Activated CD4-positive, alpha-beta T cell treated with anti-CD3 and anti-CD28 coated beads, Interleukin-2, amount 50 U/mL, for 24 hours (primary cell): Measurements from ENCODE around the gene AJUBA.
"Not testable (repeated sequence)": the region's sequence is repeated elsewhere in the genome, so short reads cannot be mapped to it uniquely, and the experiment has no call there.

Source experiments
- DNase-seq, 2 donors: peaks; one replicate each; pipeline ENCODE4 v3.0.0-alpha.2; 2020; ENCODE audit warnings: low read depth in 1 of 2, low spot score in 1 of 2

Gene AJUBA

DNA sequence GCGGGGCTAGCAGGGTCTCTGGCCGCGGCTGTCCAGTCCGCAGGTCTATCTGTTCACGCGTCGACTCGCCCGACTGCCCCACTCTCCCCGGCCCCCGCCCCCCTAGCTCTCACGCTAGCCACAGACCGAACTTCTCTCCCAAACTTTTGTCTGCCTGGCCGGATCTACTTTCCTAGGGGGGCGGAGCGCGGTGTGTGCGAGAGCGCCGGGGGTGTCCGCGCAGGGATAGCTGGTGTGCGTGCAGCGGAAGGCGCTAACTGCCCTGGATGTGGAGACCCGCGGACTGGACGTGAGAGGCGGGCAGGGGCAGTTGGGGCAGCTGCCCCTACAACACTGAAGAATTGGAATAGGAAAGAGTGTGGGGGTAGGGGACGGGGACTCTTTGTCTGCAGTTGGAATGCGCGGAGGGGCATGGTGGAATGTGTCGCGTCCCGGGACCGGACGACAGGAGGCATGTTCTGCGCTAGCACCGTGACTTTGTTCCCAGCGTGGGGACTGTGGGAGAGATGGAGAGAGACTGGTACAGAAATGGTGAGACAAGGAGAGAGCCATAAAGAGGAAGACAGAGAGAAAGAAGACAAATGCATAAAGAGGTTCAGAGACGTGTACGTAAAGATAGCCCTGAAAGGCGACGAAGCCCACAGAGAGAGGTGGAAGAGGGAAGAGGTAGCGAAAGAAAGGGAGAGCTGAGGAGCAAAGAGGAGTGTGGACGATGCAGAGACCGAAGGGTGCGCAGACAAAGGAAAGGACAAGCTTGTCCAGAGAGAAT lies at the start of gene AJUBA:
TSS of gene AJUBA (minus strand) at position 75 of the 769 bp plus-strand sequence. CDS start 285 bp downstream, outside the sequence.
- DNase-seq: peak; percentile 59 to 70

DNA sequence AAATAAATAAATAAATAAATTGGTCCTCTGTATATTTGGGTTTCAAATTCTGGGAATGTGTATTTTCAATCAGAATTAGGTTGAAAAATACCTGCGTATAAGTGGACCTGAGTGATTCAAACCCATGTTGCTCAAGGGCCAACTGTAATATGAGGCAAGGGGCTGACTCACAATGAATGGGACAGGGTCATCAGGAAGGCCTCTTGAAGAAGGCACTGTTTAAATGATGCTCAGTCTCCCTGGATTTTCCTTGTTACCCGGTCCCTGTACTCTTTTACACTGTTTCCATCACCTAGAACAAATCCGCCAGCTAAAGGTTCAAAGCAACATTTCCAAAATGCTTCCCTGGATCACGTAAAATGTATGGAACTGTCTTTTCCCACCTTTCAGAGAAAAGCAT lies 48.6 kb upstream of the AJUBA start:
- DNase-seq: no peak

DNA sequence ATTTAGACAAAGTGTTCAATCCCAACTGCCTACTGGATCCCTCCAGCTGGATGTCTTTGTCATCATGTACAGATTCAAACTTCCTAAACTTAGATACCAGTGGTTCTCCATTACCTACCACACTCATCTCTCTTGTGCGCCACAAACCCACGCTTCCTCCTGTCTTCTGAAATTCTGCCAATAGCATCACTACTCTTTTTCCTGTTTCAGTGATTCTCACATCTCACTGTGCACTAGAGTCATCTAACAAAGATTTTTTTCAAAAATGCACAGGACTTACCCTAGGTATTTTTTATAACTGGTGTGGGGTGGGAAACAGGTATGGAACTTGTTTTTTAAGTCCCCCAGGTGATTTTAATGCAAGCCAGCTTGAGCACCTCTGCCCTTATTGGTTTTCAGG lies 46.4 kb upstream of the AJUBA start:
- DNase-seq: no peak

DNA sequence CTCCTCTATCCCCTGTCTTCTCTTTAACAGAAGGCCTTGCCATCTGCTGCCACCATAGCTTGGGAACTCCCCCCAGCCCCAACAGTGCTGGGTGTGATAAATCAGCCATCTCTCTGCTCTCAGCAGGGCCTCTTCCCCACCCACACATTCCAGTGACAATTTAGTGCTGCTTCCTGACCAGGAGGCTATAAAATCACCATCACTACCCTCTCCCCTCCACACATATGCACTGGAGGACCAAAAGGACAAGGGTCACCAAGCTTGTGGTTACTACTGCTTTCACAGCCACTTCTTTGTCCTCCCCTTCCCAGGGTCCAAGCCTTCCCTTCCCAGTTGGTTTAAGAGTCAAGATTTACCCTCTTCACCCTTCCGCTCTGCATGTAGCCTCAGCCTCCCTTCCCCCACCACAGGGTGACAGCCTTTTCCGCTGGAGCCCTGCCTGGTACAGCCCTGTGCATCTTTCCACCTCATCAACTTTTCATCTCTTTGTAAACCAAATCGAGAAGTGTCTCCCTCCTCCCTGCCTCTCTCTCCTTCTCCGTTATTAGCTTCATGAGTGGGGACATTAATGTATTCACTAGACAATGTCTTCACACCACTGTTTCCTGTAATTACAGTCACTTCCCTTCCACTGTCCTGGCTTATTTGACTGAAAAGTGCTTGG lies 42.9 kb upstream of the AJUBA start:
- DNase-seq: no peak

DNA sequence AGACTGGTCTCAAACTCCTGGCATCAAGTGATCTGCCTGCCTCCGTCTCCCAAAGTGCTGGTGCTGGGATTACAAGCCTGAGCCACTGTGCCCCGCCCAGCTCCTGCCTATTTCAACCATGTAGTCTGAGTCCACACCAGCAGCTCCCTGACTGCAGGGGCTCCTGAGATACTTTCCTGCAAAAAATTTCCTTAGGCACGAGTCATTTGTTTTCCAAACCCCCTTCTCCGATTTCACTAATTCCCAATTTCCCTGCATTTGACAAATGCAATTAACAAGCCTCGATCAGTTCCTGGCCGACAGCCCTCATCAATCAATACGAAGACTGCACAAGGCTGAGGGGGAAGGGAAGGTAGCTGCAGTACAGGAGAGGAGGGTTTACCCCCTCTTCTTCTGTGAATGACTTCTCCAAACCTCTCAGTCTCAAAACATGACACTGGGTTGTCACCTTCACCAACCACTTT lies 42.3 kb upstream of the AJUBA start:
- no peak for DNase-seq

DNA sequence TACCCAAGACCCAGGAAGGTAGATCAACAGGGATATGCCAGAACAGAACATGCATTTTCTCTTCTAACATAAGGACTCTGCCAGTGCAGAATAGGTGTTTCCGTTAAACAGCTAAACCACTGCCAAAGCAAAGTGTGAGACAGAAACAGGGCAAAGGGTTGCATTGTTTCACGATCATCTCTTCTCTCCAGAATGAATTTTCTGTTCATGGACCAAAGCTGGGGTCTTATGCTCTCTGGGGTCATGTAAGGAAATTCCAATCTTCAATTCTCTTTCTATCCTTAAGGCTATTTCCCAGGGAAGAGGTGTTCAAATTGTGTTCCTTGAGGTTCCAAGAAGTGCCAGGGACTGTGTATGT lies 41.4 kb upstream of the AJUBA start:
- no peak for DNase-seq

DNA sequence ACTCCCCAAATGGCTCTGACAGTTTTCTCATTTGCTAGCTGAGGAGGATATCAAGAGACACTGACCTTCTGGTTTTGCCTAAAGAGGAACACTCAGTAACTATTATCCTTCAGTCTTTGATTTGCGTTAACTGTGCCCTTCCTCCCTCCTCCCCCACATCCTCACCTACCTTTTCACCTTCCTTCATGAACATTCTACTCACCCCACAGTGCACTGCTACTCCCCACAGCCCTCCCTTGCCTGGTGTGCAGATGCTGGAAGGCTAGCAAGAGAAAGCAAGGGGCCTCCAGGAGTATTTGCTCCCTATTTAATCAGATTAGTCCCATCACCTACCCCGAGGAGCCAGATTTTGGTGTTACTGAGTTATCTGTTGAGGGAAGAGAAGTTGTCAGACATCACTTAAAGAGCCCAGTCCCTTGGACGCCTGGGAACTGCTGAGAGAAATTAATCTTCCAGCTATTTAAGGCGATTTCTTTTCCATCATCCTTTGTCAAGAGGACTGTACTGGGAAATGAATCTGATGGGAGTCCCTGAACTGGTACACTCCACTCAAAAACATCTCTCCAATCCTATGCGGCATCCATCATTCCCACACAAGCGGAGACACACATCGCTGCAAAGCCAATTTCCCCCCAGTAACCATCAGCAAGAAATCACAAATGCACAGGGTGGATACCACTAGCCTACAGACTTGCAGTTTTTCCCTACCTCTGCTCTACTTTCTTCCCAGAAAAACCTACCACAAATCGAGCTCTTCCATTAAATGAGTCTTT lies 40.9 kb upstream of the AJUBA start:
- no peak for DNase-seq

DNA sequence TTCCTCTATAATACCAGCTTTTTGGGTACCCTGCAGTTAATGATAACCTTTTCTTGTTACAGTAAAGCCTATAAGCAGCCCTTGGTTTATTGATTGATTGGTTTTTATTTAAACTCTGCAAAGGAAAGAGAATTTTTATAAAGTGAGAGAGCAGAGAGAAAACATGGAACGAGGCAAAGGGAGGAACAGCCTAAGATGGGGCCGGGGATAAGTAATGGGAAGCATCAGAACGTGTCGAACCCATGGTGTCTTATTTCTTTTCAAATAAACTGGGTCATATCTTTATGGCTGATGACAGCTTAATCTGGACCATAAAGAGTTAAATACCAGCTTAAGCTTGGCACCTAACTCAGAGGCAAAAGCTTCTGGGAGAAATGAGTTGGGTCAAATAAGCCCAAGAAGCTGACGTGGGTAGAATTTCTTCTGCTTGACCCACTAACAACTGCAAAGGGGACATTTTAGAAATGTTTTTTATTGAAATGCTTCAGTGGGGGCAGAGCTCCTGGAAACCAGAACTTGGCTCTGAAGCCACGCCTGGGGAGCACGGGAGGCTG lies 39.6 kb upstream of the AJUBA start:
- DNase-seq: no peak

DNA sequence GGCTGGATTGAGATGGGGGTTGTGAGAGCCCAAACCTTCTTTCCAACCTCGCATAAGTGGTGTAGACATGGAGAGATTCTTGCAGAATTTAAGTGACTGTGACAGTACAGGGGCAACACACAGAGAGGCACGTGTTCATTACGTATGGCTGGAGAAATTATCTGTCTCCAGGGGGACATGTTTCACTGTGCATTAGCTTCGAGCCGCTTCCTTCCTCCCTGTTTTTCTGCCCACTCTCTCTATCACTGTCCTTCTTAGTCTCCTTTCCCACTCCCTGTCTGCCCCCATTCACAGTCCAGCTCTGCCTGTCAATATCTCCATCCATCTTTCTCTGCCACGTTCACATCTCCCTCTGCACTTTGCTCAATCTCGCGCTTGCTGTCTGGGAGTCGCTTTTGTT lies 39.1 kb upstream of the AJUBA start:
- DNase-seq: no peak

DNA sequence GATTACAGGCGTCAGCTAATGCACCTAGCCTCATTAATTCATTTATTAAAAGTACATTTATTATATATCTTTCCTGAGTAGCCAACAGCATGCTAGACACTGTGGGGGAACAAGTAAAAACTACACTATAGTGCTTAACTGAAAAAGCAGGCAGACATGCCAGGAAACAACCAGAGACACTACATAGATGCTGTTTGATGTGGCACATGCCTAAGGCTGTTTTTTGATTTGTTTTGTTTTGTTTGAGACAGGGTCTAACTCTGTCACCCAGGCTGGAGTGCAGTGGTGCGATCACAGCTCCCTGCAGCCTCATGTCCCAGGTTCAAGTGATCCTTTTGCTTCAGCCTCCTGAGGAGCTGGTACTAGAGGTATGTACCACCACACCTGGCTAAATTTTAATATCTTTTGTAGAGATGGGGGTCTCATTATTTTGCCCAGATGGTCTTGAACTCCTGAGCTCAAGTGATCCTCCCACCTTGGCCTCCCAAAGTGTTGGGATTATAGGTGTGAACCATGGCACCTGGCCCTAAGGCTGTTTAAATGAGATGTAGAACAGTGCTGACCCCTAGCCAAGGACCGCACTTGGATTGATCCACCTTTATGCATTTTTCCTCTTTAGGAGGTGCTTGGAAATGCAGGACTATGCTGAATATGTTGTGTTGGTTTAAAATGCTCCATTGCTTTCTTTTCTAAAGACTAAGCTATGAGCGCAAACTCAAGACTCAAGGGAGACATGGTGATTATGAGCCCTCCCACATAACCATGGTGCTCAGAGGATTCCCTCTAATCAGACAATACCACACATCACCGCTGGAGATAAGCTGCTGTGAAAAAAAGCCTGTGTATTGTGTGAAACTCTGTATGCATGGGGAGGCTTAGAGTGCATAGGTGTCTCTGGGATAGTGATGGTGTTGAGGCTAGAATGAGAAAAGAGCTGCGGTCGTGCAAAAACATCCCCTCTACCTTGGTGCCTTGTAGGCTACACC lies 38.1 kb upstream of the AJUBA start:
- no peak for DNase-seq

DNA sequence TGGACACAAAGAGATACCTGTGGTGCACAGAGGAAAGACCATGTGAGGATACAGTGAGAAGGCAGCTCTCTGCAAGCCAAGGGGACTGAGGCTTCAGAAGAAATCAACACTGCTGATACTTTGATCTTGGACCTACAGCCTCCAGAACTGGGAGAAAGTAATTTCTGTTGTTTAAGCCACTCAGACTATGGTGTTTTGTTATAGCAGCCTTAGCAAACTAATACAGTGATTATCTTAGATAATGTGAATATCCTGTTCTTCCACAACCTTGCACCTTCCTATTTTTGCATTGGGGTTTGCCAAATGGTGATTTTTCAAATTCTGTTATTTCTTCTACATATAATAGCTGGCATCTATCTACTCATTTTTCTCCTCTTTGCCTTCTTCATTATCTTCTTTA lies 35.8 kb upstream of the AJUBA start:
- DNase-seq: no peak

DNA sequence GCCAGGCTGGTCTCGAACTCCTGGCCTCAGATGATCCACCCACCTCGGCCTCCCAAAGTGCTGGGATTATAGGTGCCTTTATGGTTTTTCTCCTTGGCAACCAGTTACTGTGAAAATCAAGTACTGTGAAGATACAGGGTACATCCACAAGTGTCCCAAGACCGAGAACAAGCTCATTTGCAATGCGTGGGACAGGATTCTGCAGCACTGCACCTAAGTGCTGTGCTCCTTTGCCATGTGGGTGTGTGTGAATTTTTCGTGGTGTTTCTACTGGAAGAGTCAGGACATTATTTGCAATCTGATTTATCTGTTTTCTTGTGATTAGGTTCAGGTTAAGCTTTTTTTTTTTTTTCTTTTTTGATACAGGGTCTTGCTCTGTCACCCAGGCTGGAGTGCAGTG lies 34.7 kb upstream of the AJUBA start:
- DNase-seq: no peak

DNA sequence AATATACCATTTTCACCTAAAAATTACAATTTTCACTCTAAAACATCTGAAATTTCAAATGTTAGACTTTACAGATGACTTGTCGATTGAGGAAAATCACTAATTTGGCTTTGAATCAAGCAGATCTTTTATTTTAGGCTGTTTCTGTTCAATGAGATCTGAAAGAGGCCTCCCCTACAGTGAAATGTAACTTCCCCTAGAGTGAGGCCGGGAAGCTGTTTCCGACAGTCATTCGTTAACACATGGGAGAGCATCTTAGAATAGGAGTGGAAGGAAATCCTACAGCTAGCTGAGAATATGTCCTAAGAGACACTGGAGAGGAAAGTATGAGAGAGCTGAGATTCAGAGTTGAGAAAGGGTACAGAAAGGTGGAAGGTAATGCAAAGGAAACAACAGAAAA lies 33.3 kb upstream of the AJUBA start:
- no peak for DNase-seq

DNA sequence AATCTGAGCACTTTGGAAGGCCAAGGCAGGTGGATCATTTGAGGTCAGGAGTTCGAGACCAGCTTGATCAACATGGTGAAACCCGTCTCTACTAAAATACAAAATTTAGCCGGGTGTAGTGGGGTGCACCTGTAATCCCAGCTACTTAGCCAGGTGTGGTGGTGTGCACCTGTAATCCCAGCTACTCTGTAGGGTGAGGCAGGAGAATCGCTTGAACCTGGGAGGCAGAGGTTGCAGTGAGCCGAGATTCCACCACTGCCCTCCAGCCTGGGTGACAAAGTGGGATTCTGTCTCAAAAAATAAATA lies 31.4 kb upstream of the AJUBA start:
- not testable (repeated sequence) for DNase-seq

DNA sequence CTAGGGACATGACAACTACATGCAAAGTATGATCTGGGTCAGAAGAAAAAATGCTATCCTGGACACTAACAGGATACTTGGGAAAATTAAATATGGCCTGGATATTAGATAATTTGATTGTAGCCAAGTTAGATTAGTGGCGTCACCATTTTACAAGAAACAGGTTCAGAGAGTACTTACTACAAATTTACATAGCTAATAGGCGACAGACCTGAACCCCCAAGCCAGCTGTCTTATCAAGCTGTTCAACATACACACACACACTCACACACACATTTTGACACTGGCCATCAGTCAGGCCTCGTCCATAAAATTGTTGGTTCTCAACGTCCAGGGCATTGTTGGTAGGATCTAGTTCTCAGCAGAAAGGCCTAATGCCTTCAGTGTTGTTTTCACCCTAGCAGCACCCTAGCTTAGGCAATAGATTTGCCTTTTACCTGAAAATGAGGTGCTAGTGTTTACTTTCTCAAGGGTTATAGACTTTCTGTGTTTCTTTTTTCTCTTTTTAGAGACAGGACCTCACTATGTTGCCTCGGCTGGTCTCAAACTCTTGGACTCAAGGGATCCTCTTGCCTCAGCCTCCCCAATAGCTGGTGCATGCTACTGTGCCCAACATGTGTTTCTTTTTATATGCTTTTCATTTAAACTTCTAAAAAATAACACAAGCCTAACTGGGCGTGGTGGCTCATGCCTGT lies 30.9 kb upstream of the AJUBA start:
- no peak for DNase-seq

DNA sequence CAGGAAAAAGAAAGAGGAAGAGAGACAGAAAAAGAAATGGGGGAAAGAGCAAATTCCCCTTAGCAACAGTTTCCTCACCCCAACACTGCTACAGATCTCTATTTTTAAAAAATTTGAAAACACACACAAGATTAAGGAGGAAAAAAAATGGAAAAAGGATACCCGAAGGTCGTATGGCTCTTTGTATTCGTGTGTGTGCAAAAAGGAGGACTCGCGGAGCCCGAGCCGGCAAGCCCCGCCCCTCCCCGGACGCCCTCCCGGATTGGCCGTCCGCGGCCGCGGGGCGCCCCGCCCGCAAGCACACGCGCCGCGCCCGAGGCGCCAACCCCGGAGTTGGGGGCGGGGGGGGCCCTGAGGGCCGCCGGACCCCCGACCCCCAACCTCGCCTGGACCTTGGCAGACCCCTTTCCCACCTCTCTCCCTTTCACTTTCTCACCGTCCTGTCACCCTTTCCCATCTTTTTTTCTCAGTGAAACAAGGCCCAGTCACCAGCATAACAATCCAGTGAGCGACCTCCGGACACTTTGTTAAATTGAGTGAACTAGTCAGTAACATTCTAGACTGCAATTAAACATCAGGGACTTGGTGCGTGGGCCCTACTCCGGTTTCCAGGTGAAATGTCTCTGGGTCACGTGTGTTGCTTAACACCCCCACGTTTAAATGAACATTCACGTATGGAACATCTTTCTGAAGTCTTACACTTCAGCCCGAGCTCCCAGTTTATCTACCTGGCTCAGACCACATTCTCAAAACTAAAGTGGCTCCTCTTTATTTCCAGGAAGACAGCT lies 27.8 kb upstream of the AJUBA start, which contains the start of gene C14orf93:
TSS of gene C14orf93 (minus strand) at position 205 of the 788 bp plus-strand sequence. CDS start 11,120 bp downstream, outside the sequence.
- DNase-seq: peak; percentile 58 to 71

DNA sequence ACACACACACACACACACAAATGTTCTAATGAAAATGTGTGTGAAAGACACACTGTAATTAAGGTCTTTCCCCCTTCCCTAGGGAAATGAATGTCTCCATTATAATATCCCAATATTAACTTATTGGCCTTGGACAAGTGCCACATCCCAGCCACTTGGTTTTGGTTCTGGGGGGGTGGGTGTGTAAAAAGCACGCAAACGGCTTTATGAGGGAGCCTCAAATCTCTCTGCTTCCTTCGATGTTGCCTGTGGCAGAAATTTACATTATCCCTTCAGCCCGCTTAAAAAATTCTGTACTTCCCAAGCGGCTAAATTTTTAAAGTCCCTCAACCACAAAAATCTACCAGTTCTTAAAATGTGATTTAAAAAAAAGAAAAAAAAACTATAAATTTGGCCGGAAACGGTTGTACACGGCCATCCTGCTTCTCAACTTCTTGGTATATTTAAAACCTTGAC lies 27.2 kb upstream of the AJUBA start:
- DNase-seq: no peak

DNA sequence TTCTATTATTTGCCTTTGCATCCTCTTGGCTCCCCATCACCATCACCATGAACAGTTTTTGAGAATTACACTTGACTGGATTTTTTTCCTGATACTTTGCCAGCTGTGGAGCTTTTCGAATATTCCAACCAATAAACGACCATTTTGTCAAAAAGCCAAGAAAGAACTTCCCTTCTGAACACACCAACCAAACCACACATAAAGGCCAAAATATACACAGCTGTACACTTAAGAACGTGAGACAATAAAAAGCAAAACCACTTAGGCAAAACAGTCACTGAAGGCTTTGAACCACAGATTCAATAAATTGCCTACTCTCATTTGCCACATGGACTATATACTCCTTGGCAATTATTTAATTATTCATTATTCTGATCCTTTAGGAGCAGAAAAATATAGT lies 26.5 kb upstream of the AJUBA start:
- DNase-seq: no peak
